ENCODE measurements around the gene SEMG1. TPM values are rescaled to one million over a fixed set of nuclear protein-coding genes. Genes with fewer than 3 reads are reported as not detected.

Gene SEMG1
- total and polyA plus RNA-seq, 3 experiments from 2014 or later, result not detected

- ChIA-PET POLR2A (no interaction called here), CTCF (no interaction called here)
- no peak overlapping the region for H3K27ac ChIP-seq (ENCODE audit: low read depth, low read length)
- Mint-ChIP-seq H3K4me1 (no peaks in the 10 kb centered on the region), H3K4me3 (no peak overlapping the region), H3K9me3 (no peaks in the 10 kb centered on the region), H3K27me3 (peaks cover 19 to 52% of the 10 kb centered on the region in 2 donors), H3K36me3 (no peaks in the 10 kb centered on the region), H3K27ac (no peak overlapping the region)
- H3K9me3 ChIP-seq (ENCODE audit: low read length), result no peaks in the 10 kb centered on the region
- DNase-seq, result no peak
- no peaks in the 10 kb centered on the region for H3K27me3 ChIP-seq (ENCODE audit: insufficient read depth, low read length, poor library complexity, severe bottlenecking)
- no peaks in the 10 kb centered on the region for H3K4me1 ChIP-seq (ENCODE audit: insufficient read depth, low read length)
- no peaks in the 10 kb centered on the region for H3K36me3 ChIP-seq (ENCODE audit: insufficient read depth, low read length)
- H3K4me3 ChIP-seq (ENCODE audit: low read length), result no peak overlapping the region
Measured at GRCh38 chr20:45211569-45212474, 5.0 kb downstream of the SEMG1 start.

GRCh38 chr20:45212836-45213235 lies 6.0 kb downstream of the SEMG1 start:
- Mint-ChIP-seq H3K9me3 (no peaks in the 10 kb centered on the region), H3K36me3 (no peaks in the 10 kb centered on the region), H3K4me3 (no peak overlapping the region), H3K27me3 (peaks cover 17 to 47% of the 10 kb centered on the region in 2 donors), H3K27ac (no peak overlapping the region), H3K4me1 (no peaks in the 10 kb centered on the region)
- Histone ChIP-seq H3K27me3 (ENCODE audit: insufficient read depth, low read length, poor library complexity, severe bottlenecking) (no peaks in the 10 kb centered on the region), H3K9me3 (ENCODE audit: low read length) (no peaks in the 10 kb centered on the region), H3K27ac (ENCODE audit: low read depth, low read length) (no peak overlapping the region), H3K4me1 (ENCODE audit: insufficient read depth, low read length) (no peaks in the 10 kb centered on the region), H3K36me3 (ENCODE audit: insufficient read depth, low read length) (no peaks in the 10 kb centered on the region), H3K4me3 (ENCODE audit: low read length) (no peak overlapping the region)
- ChIA-PET CTCF (no interaction called here), POLR2A (no interaction called here)
- DNase-seq, result no peak

- Histone ChIP-seq H3K4me3 (ENCODE audit: low read length) (no peak overlapping the region), H3K27me3 (ENCODE audit: insufficient read depth, low read length, poor library complexity, severe bottlenecking) (peaks cover 5% of the 10 kb centered on the region), H3K27ac (ENCODE audit: low read depth, low read length) (no peak overlapping the region), H3K36me3 (ENCODE audit: insufficient read depth, low read length) (no peaks in the 10 kb centered on the region), H3K4me1 (ENCODE audit: insufficient read depth, low read length) (no peaks in the 10 kb centered on the region), H3K9me3 (ENCODE audit: low read length) (no peaks in the 10 kb centered on the region)
- ChIA-PET CTCF (no interaction called here), POLR2A (no interaction called here)
- Mint-ChIP-seq H3K4me3 (no peak overlapping the region), H3K9me3 (no peaks in the 10 kb centered on the region), H3K27ac (no peak overlapping the region), H3K36me3 (no peaks in the 10 kb centered on the region), H3K27me3 (peaks cover 9 to 61% of the 10 kb centered on the region in 2 donors), H3K4me1 (no peaks in the 10 kb centered on the region)
- no peak for DNase-seq
Measured at GRCh38 chr20:45218124-45218523, 11.3 kb downstream of the SEMG1 start.

GRCh38 chr20:45218636-45219035 lies 11.8 kb downstream of the SEMG1 start:
- no peak for DNase-seq
- ChIA-PET POLR2A (no interaction called here), CTCF (no interaction called here)
- Histone ChIP-seq H3K27ac (ENCODE audit: low read depth, low read length) (no peak overlapping the region), H3K4me3 (ENCODE audit: low read length) (no peak overlapping the region), H3K36me3 (ENCODE audit: insufficient read depth, low read length) (no peaks in the 10 kb centered on the region), H3K9me3 (ENCODE audit: low read length) (no peaks in the 10 kb centered on the region), H3K4me1 (ENCODE audit: insufficient read depth, low read length) (no peaks in the 10 kb centered on the region), H3K27me3 (ENCODE audit: insufficient read depth, low read length, poor library complexity, severe bottlenecking) (peaks cover 5% of the 10 kb centered on the region)
- no peaks in the 10 kb centered on the region for H3K4me1 Mint-ChIP-seq
- H3K9me3 Mint-ChIP-seq, result no peaks in the 10 kb centered on the region
- no peaks in the 10 kb centered on the region for H3K36me3 Mint-ChIP-seq
- peaks cover 10 to 59% of the 10 kb centered on the region in 2 donors for H3K27me3 Mint-ChIP-seq
- no peak overlapping the region for H3K4me3 Mint-ChIP-seq
- H3K27ac Mint-ChIP-seq, result no peak overlapping the region

GRCh38 chr20:45221076-45221475 lies 14.2 kb downstream of the SEMG1 start, which contains the start of gene SEMG2:
Gene SEMG2, plus strand, starts transcription at chr20:45221373. Its CDS starts 17 bp downstream, at chr20:45221390.
- Mint-ChIP-seq H3K9me3 (no peaks in the 10 kb centered on the region), H3K36me3 (no peaks in the 10 kb centered on the region), H3K27ac (peak within 1 kb of the TSS in 1 of 8 donors; percentile 29), H3K4me1 (no peaks in the 10 kb centered on the region), H3K27me3 (peaks cover 7 to 52% of the 10 kb centered on the region in 2 donors), H3K4me3 (no peak within 1 kb of the TSS)
- no peaks in the 10 kb centered on the region for H3K9me3 ChIP-seq (ENCODE audit: low read length)
- no peak for DNase-seq
- H3K36me3 ChIP-seq (ENCODE audit: insufficient read depth, low read length), result no peaks in the 10 kb centered on the region
- no peak within 1 kb of the TSS for H3K27ac ChIP-seq (ENCODE audit: low read depth, low read length)
- POLR2A ChIA-PET, result no interaction called here
- no peak within 1 kb of the TSS for H3K4me3 ChIP-seq (ENCODE audit: low read length)
- CTCF ChIA-PET, result no interaction called here
- H3K27me3 ChIP-seq (ENCODE audit: insufficient read depth, low read length, poor library complexity, severe bottlenecking), result peaks cover 5% of the 10 kb centered on the region
- no peaks in the 10 kb centered on the region for H3K4me1 ChIP-seq (ENCODE audit: insufficient read depth, low read length)

- Histone ChIP-seq H3K36me3 (ENCODE audit: insufficient read depth, low read length) (no peaks in the 10 kb centered on the region), H3K27ac (ENCODE audit: low read depth, low read length) (no peak overlapping the region), H3K9me3 (ENCODE audit: low read length) (no peaks in the 10 kb centered on the region), H3K4me1 (ENCODE audit: insufficient read depth, low read length) (no peaks in the 10 kb centered on the region), H3K27me3 (ENCODE audit: insufficient read depth, low read length, poor library complexity, severe bottlenecking) (peaks cover 5% of the 10 kb centered on the region), H3K4me3 (ENCODE audit: low read length) (no peak overlapping the region)
- H3K27ac Mint-ChIP-seq, result no peak overlapping the region
- no peak for DNase-seq
- H3K4me3 Mint-ChIP-seq, result no peak overlapping the region
- ChIA-PET POLR2A (no interaction called here), CTCF (no interaction called here)
- no peaks in the 10 kb centered on the region for H3K9me3 Mint-ChIP-seq
- no peaks in the 10 kb centered on the region for H3K36me3 Mint-ChIP-seq
- no peaks in the 10 kb centered on the region for H3K4me1 Mint-ChIP-seq
- H3K27me3 Mint-ChIP-seq, result peaks cover 3 to 50% of the 10 kb centered on the region in 2 donors
Measured at GRCh38 chr20:45223136-45223535, 16.3 kb downstream of the SEMG1 start.

- CTCF ChIA-PET, result no interaction called here
- Histone ChIP-seq H3K36me3 (ENCODE audit: insufficient read depth, low read length) (no peaks in the 10 kb centered on the region), H3K4me3 (ENCODE audit: low read length) (no peak overlapping the region), H3K27ac (ENCODE audit: low read depth, low read length) (no peak overlapping the region), H3K9me3 (ENCODE audit: low read length) (no peaks in the 10 kb centered on the region), H3K27me3 (ENCODE audit: insufficient read depth, low read length, poor library complexity, severe bottlenecking) (peaks cover 1% of the 10 kb centered on the region), H3K4me1 (ENCODE audit: insufficient read depth, low read length) (no peaks in the 10 kb centered on the region)
- Mint-ChIP-seq H3K4me3 (no peak overlapping the region), H3K36me3 (no peaks in the 10 kb centered on the region), H3K4me1 (no peaks in the 10 kb centered on the region), H3K27ac (no peak overlapping the region), H3K27me3 (peaks cover 12 to 53% of the 10 kb centered on the region in 2 donors), H3K9me3 (peaks cover 0 to 2% (median 0%) of the 10 kb centered on the region in 5 donors)
- POLR2A ChIA-PET, result no interaction called here
- no peak for DNase-seq
Measured at GRCh38 chr20:45226287-45226686, 19.5 kb downstream of the SEMG1 start.

- H3K9me3 Mint-ChIP-seq, result peaks cover 4 to 7% (median 5%) of the 10 kb centered on the region in 5 donors
- H3K27ac Mint-ChIP-seq, result no peak overlapping the region
- CTCF ChIA-PET, result no interaction called here
- Histone ChIP-seq H3K4me3 (ENCODE audit: low read length) (no peak overlapping the region), H3K9me3 (ENCODE audit: low read length) (no peaks in the 10 kb centered on the region), H3K4me1 (ENCODE audit: insufficient read depth, low read length) (no peaks in the 10 kb centered on the region), H3K27me3 (ENCODE audit: insufficient read depth, low read length, poor library complexity, severe bottlenecking) (peaks cover 4% of the 10 kb centered on the region), H3K36me3 (ENCODE audit: insufficient read depth, low read length) (no peaks in the 10 kb centered on the region), H3K27ac (ENCODE audit: low read depth, low read length) (no peak overlapping the region)
- peak in 2 of 5 donors; percentile 5 to 47 for DNase-seq
- POLR2A ChIA-PET, result no interaction called here
- H3K4me3 Mint-ChIP-seq, result no peak overlapping the region
- H3K36me3 Mint-ChIP-seq, result no peaks in the 10 kb centered on the region
- H3K4me1 Mint-ChIP-seq, result no peaks in the 10 kb centered on the region
- H3K27me3 Mint-ChIP-seq, result peaks cover 13 to 48% of the 10 kb centered on the region in 2 donors
Measured at GRCh38 chr20:45229264-45230056, 22.6 kb downstream of the SEMG1 start.

Measured in CD8-positive, alpha-beta memory T cell (primary cell).